OCI-LY3 (cell line): ENCODE results near the gene IRF3.

Experiments
- H2AFZ ChIP-seq: fragments of 200-600, 300-600 bp; shearing (Covaris generic); 2 replicates; pipeline ENCODE4 v1.6.0; 2014; ENCODE audit warnings: antibody characterized with exemption, low read depth, low read length
- H3K27ac ChIP-seq: fragments of 200-600, 300-600 bp; sonication (generic); 2 replicates; pipeline ENCODE4 v1.5.1; 2014; ENCODE audit warnings: mild to moderate bottlenecking, low read length, moderate library complexity, mixed read lengths
- H3K27me3 ChIP-seq: fragments of 200-600, 300-600 bp; sonication (generic); 2 replicates; pipeline ENCODE4 v1.6.1; 2014; ENCODE audit warnings: low read depth, low read length, mixed read lengths
- H3K36me3 ChIP-seq: fragments of 200-600, 300-600 bp; sonication (generic); replicated peaks from 2 replicates; pipeline ENCODE3; 2014; ENCODE audit warnings: low read depth, low read length, mixed read lengths
- H3K4me1 ChIP-seq: fragments of 300-600, 200-600 bp; sonication (generic); 2 replicates; pipeline ENCODE4 v1.6.1; 2014; ENCODE audit warnings: low read length, mixed read lengths
- H3K4me2 ChIP-seq: fragments of 200-600, 300-600 bp; sonication (generic); 2 replicates; pipeline ENCODE4 v1.6.1; 2014; ENCODE audit warnings: low read length, mixed read lengths
- H3K4me3 ChIP-seq: fragments of 300-600, 200-600 bp; sonication (generic); 2 replicates; pipeline ENCODE4 v1.5.1; 2014; ENCODE audit warnings: antibody characterized with exemption, mild to moderate bottlenecking, low read length, moderate library complexity
- H3K79me2 ChIP-seq: fragments of 300-600, 200-600 bp; shearing (Covaris generic); 2 replicates; pipeline ENCODE4 v1.6.1; 2014; ENCODE audit warnings: mild to moderate bottlenecking, low read length, mixed read lengths
- H3K9ac ChIP-seq: fragments of 300-600, 200-600 bp; shearing (Covaris generic); 2 replicates; pipeline ENCODE4 v1.6.0; 2014; ENCODE audit warnings: mild to moderate bottlenecking, low read length, moderate library complexity
- H3K9me3 ChIP-seq: fragments of 200-600, 300-600 bp; shearing (Covaris generic); 2 replicates; pipeline ENCODE4 v1.6.1; 2014; ENCODE audit warnings: low read length, mixed read lengths; ENCODE audit not compliant: insufficient read depth
- H4K20me1 ChIP-seq: fragments of 200-600, 300-600 bp; sonication (generic); 2 replicates; pipeline ENCODE4 v1.6.1; 2016; ENCODE audit warnings: low read length, mixed read lengths; ENCODE audit not compliant: insufficient read depth
- CTCF ChIP-seq: fragments of 200-600, 300-600 bp; sonication (generic); IDR thresholded peaks from 2 replicates; pipeline ENCODE4 v1.5.1; 2014; ENCODE audit warnings: antibody characterized with exemption, low read length, low read depth
- EZH2phosphoT487 ChIP-seq: fragments of 200-600 bp; shearing (Covaris generic); IDR thresholded peaks from 2 replicates; pipeline ENCODE4 v1.6.1; 2018; ENCODE audit warnings: antibody characterized with exemption, mixed run types, low read depth

Gene IRF3

GRCh38 chr19:49691243-49692146 is 25.8 kb upstream of the IRF3 start:
- Histone ChIP-seq H3K27ac (no peak overlapping the region), H4K20me1 (peaks cover 31% of the 10 kb centered on the region), H3K4me2 (no peak overlapping the region), H3K79me2 (no peaks in the 10 kb centered on the region), H3K4me3 (no peak overlapping the region), H3K36me3 (peaks cover 46% of the 10 kb centered on the region), H3K4me1 (peaks cover 16% of the 10 kb centered on the region; the same call in 1 of the 2 replicates), H3K9me3 (no peaks in the 10 kb centered on the region), H2AFZ (no peak overlapping the region), H3K27me3 (no peaks in the 10 kb centered on the region), H3K9ac (no peak overlapping the region)
- TF ChIP-seq CTCF (no peak), EZH2phosphoT487 (no peak)

GRCh38 chr19:49690656-49691242 is 25.1 kb upstream of the IRF3 start, which contains the start of gene CPT1C:
TSS of gene CPT1C (plus strand) at chr19:49691116. CDS start at chr19:49692253, 1,137 bp downstream.
- H3K4me3 ChIP-seq = no peak within 1 kb of the TSS

GRCh38 chr19:49690079-49690655 is 24.5 kb upstream of the IRF3 start:
- peaks cover 16% of the 10 kb centered on the region; the same call in 1 of the 2 replicates for H3K4me1 ChIP-seq
- no peak overlapping the region for H3K9ac ChIP-seq
- no peak overlapping the region for H3K27ac ChIP-seq
- H3K4me2 ChIP-seq = no peak overlapping the region
- no peak overlapping the region for H2AFZ ChIP-seq
- peaks cover 44% of the 10 kb centered on the region for H4K20me1 ChIP-seq
- H3K27me3 ChIP-seq = no peaks in the 10 kb centered on the region
- H3K36me3 ChIP-seq = peaks cover 59% of the 10 kb centered on the region
- peaks cover 8% of the 10 kb centered on the region; the same call in 1 of the 2 replicates for H3K79me2 ChIP-seq
- H3K9me3 ChIP-seq = no peaks in the 10 kb centered on the region
- TF ChIP-seq EZH2phosphoT487 (no peak), CTCF (no peak)
- H3K4me3 ChIP-seq = no peak overlapping the region

More at GRCh38 chr19:49690656-49691242, 25.1 kb upstream of the IRF3 start, which contains the start of gene CPT1C:
- Histone ChIP-seq H3K9me3 (no peaks in the 10 kb centered on the region), H3K4me1 (peaks cover 16% of the 10 kb centered on the region; the same call in 1 of the 2 replicates), H3K79me2 (peaks cover 4% of the 10 kb centered on the region; the same call in 1 of the 2 replicates), H3K36me3 (peaks cover 54% of the 10 kb centered on the region), H3K27ac (no peak within 1 kb of the TSS), H4K20me1 (peaks cover 38% of the 10 kb centered on the region), H2AFZ (no peak within 1 kb of the TSS), H3K27me3 (no peaks in the 10 kb centered on the region), H3K9ac (no peak within 1 kb of the TSS), H3K4me2 (no peak within 1 kb of the TSS)
- no peak for TF ChIP-seq EZH2phosphoT487
- no peak for TF ChIP-seq CTCF
